Neural cell (in vitro differentiated cells): ENCODE measurements around the gene SLC1A1. TPM values are rescaled to one million over a fixed set of nuclear protein-coding genes. Genes with fewer than 3 reads are reported as not detected.

Experiments
- polyA plus RNA-seq: library from polyadenylated mRNA; depleted of rRNA; stranded (reverse); fragments of >200 nt; gene quantifications from 2 replicates; pipeline ENCODE4 v1.2.3, GENCODE V29; 2014
- TF ChIP-seq, protein P1 (sequence below): IDR thresholded peaks from 2 replicates; pipeline ENCODE4 v1.6.1; 2012; ENCODE audit warnings: borderline replicate concordance

SLC1A1 gene
- polyA plus RNA-seq, 1 donor from 2014 or later = 30.8 TPM

DNA sequence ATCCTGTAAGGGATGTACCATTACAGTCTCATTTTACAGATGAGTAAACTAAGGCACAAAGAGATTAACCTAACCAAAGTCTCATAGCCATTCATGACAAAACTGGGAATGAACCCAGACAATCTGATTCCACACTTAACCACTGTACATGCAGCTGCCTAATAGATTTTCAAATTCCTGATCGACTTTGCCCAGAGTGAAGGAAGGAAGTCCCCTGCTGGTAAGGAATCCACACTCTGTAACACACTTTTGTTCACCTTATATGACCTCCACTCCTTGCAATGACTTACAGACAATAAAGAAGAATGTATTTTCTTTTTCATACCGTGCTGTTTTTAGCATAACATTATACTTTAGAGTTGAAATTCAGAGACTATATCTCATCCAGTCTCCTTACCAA lies 140.6 kb downstream of the SLC1A1 start (continued):
- TF ChIP-seq, protein P1, sequence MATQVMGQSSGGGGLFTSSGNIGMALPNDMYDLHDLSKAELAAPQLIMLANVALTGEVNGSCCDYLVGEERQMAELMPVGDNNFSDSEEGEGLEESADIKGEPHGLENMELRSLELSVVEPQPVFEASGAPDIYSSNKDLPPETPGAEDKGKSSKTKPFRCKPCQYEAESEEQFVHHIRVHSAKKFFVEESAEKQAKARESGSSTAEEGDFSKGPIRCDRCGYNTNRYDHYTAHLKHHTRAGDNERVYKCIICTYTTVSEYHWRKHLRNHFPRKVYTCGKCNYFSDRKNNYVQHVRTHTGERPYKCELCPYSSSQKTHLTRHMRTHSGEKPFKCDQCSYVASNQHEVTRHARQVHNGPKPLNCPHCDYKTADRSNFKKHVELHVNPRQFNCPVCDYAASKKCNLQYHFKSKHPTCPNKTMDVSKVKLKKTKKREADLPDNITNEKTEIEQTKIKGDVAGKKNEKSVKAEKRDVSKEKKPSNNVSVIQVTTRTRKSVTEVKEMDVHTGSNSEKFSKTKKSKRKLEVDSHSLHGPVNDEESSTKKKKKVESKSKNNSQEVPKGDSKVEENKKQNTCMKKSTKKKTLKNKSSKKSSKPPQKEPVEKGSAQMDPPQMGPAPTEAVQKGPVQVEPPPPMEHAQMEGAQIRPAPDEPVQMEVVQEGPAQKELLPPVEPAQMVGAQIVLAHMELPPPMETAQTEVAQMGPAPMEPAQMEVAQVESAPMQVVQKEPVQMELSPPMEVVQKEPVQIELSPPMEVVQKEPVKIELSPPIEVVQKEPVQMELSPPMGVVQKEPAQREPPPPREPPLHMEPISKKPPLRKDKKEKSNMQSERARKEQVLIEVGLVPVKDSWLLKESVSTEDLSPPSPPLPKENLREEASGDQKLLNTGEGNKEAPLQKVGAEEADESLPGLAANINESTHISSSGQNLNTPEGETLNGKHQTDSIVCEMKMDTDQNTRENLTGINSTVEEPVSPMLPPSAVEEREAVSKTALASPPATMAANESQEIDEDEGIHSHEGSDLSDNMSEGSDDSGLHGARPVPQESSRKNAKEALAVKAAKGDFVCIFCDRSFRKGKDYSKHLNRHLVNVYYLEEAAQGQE = no peak

Other genes starting within 250 kb of the SLC1A1 start
- 0.16 TPM in 1 of 2 replicates, not detected in the other for gene GLIS3, start 190.4 kb upstream of the SLC1A1 start, polyA plus RNA-seq
- gene PLPP6, start 171.8 kb downstream of the SLC1A1 start, polyA plus RNA-seq = 22.3 and 26.3 TPM in 2 replicates
- gene SPATA6L, start 176.0 kb downstream of the SLC1A1 start, polyA plus RNA-seq = 0.58 and 0.89 TPM in 2 replicates
- 25.0 and 34.7 TPM in 2 replicates for gene CDC37L1, start 189.1 kb downstream of the SLC1A1 start, polyA plus RNA-seq